NCI-H1436 (cell line): Measurements from ENCODE around the gene TMEM123.

Experiments used
- DNase-seq: peaks from one replicate; lab custom pipeline; 2025; lab: John Stamatoyannopoulos, UW

Gene TMEM123

GRCh38 chr11:102452461-102453301 lies at the start of gene TMEM123:
Gene TMEM123, minus strand, starts transcription at chr11:102452765. Its CDS starts 142 bp downstream, at chr11:102452623.
- DNase-seq, result peak; percentile 78

GRCh38 chr11:102500829-102501228 lies 48.3 kb upstream of the TMEM123 start:
- no peak for DNase-seq

GRCh38 chr11:102499931-102500330 lies 47.4 kb upstream of the TMEM123 start:
- no peak for DNase-seq

DNA sequence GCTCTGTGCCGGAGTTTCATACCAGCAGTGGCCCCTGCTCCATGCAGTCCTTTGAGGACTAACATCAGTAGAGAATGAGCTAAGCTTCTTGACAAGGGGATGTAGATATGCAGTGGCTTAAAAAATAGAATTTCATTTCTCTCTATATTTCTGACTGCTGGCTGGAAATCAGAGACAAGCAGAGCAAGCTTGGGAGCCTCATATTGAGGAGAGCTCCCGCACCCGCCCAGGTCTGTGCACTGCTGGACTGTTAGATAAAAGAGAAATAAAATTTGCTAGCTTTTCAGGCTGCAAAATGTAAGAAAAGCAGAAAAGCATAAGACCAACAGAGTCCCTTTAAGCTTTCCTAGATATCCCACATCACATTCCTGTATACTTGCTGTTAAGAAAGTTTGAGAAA lies 46.6 kb upstream of the TMEM123 start:
- DNase-seq, result no peak

GRCh38 chr11:102497061-102497460 lies 44.5 kb upstream of the TMEM123 start:
- DNase-seq, result no peak

DNA sequence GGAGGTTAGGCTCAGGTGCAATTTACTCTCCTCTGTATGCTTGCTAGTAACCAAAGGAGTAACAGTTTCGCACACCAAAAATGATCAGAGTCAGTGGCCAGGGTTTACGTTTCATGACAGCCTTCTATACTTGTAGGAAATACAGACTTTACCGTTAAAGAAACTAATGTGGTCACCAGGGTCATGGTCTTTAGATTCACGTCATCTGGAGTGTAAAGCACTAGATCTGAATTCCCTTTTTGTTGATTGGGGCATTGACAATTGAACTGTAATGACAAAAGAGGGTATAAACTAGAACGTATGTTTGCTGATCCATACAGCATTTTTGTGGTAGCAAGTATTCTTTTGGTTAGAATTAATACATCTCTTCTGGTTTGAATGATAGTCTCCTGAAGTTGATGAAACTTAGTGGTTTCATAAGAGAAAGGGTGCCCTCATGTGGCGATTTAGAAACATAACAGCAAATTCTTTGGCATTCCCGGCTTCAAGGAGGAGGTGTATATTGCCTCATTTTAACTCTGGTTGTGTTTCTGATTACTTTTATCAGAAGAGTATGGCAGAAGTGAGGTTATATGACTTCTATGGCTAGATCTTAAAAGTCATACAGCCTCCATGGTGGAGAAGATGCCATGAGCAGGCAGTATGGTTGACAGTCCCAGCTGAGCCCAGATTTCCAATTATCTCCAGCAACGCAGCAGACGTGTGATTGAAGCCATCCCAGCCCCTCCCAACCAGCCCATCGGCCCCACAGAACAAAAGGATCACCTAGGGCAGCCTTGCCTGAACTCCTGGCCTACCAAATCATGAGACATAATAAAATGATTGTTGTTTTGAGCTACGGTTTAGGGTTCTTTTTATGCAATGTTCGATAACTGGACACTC lies 42.8 kb upstream of the TMEM123 start:
- peak; percentile 68 for DNase-seq

- no peak for DNase-seq
Measured at GRCh38 chr11:102494216-102494615, 41.7 kb upstream of the TMEM123 start.

DNA sequence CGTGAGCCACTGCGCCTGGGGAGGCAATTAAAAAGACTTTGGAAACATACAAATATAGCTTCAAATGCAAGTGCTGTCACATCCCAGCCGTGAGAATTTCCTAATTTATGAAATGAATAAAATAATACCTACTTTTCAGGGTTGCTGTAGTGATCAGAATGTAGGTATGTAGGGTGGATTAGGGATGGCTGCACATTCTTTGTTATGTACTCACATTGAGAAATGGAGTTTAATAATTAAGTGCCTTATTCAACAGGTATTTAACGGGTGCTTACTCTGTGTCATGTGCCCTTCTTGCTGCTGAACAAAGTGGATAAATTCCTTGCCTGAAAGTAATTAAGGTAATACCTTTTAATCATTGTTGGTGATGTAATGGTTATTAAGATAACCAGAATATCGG lies 41.0 kb upstream of the TMEM123 start:
- no peak for DNase-seq

DNA sequence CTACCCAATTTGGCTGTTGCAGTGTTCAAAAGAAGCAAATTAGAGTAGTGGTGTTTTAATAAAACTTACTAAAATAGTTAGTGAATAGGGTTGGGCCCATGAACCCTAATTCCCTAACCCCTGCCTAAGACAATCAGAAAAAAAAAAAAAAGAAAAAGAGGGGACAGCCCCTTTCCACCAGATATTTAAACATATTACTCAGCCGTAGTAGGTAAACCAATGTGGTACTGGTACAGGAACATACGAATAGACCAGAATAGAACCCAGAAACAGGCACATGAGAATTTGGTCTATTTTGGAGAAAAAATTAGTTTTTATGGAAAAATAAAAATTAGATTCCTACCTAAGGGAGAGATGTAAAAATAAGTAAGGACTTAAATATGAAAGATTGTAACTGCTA lies 39.4 kb upstream of the TMEM123 start:
- no peak for DNase-seq

- DNase-seq, result no peak
Measured at GRCh38 chr11:102489186-102490145, 36.9 kb upstream of the TMEM123 start.

GRCh38 chr11:102488208-102488607 lies 35.6 kb upstream of the TMEM123 start:
- no peak for DNase-seq

DNA sequence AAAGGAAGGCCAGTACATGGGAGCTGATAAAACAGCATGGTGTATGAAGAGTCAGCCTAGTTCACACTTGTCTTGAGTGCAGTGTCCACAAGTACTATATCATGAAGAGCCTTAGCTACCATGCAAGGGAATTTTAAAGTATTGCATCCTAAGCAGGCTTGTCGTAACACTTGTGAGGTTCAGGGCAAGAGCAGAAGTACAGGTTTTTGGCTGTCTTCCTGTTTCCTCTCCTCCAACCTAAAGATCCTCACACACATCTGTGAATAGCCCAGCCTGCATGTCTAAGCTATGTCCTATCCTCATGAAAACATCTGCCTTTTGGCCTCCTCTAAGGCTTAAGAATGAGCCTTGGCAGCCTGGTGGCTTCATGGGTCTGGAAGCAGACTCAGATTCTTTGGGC lies 34.6 kb upstream of the TMEM123 start:
- no peak for DNase-seq

- DNase-seq, result no peak
Measured at GRCh38 chr11:102486584-102486983, 34.0 kb upstream of the TMEM123 start.

DNA sequence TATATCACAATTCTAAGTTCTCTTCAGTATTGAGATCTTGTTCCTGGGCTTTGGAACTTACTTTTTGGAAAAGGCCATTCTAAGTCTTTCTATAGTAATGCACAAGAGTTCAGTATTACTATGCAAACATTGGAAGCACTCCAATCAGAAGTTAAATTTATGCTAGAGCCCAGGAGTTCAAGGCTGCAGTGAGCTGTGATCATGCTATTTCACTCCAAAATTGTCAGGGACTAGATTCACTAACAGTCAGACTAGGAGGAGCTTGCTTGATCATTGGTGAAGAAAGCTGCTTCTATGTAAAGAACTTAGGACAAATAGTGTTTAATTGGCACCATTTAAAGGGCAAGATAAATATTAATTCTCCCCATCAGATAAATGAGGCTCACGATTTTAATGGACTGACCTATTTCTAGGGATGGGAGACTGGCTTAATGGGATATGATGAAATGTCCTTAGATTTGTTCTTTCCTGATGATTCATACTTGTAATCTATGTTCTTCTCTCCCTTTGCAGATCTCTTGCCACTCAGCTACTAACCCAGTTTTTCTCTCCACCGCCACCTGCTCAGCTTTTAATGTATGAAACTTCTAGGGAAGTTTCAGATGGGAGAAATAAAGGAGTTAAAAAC lies 32.6 kb upstream of the TMEM123 start:
- no peak for DNase-seq

DNA sequence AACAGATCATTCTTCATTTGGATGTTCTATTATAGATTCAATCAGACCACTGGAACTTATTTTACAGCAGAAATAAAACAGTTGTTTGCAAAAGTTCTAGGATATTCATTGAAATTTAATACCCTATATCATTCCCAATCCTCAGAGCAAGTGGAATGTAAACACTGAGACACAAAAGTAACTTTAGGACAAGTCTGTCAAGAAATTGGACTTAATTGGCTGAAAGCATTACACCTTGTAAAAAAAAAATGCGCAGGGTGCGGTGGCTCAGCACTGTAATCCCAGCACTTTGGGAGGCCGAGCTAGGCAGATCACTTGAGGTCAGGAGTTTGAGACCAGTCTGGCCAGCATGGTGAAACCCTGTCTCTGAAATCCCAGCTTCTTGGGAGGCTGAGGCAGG lies 29.9 kb upstream of the TMEM123 start:
- no peak for DNase-seq

DNA sequence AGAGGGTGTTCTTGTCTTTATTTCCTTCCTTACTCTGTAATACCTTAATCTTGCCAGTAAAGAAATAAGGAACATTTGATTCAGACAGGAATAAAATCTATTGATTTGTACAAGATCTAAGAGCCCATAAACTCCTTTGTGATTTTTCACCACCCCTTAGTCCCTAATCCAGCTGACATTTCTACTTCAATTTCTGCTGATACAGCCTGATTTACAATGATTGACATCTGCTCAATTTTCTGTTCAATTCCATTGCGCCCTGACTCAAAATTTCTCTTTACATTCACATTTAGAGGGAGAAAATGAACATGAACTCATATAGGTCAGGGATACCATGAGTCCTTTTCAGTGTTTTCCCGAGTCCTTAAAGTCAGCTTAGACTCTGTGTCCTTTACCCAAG lies 27.2 kb upstream of the TMEM123 start:
- DNase-seq, result no peak

DNA sequence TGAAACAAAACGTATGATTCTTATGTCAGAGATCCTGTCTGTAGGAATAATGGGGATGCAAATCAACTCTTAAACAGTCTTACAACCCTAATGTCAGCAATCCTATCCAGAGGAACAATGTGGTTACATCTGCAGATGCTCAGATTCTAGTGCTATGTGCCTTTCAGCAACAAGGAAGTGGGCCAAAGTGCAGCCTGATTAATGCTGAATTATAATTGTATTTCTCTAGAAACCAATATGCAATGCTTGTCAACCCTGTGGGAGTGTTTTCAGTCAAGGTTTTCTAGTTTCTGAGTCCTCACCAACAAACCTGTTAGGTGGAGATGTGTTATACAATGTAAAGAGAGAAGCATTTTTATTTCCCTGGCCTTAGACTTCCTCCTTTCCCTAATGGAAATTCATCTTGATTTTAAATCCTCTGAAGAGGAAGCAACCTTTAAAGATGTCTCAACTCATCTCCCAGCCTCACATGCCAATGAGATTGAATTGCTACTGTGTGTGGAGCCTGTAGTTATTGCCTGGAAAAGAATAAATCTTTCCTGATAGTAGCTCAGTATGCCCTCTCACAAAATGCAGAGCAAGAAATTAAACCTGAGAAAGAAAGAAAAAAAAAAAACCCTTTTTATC lies 26.2 kb upstream of the TMEM123 start:
- DNase-seq, result no peak

DNA sequence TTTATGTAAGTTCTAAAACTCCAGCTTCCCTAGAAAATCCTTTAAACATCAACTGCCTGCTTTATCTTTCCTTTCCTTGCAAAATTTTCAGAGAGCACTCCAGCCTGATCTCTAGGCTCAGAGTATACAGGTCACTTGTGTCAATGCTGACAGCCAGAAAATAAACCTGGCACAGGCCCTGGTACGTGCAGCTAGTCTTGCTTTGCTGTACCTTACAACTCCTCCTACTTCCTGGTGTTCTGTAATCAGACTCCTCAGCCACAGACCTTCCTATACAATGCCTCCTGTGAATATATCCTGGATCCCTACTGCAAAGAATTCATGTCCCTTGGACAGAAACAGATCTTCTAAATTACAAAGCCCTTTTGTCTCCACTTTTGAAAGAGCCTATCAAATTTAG lies 24.2 kb upstream of the TMEM123 start:
- peak; percentile 44 for DNase-seq

DNA sequence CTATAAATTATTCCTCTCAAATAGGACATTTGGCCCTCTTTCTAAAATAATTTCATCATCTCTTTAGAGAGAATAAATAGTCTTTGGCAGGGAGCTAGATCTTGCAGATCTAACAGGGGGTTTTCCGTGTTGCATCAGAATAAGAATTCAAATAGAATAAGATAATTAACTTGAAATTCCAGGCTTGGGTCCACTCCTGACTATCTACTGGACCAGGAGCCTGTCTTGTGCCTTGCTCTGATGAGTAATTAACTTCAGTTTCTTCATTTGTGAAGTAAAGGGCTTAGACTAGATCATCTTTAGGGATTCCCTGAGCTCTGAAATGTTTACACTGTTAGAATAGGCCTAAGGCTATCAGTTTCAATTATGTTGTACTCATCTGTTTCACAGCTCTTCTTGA lies 23.5 kb upstream of the TMEM123 start:
- no peak for DNase-seq

GRCh38 chr11:102473543-102473942 lies 21.0 kb upstream of the TMEM123 start:
- DNase-seq, result no peak

GRCh38 chr11:102472127-102472526 lies 19.6 kb upstream of the TMEM123 start:
- no peak for DNase-seq
